GM18858 (cell line): ENCODE data around the gene PLAC1.

Source experiments
- ATAC-seq: cut with Tn5 transposase; IDR thresholded peaks from one replicate; pipeline ENCODE4 v1.9.1; 2021; ENCODE audit not compliant: unreplicated experiment

The PLAC1 gene

DNA sequence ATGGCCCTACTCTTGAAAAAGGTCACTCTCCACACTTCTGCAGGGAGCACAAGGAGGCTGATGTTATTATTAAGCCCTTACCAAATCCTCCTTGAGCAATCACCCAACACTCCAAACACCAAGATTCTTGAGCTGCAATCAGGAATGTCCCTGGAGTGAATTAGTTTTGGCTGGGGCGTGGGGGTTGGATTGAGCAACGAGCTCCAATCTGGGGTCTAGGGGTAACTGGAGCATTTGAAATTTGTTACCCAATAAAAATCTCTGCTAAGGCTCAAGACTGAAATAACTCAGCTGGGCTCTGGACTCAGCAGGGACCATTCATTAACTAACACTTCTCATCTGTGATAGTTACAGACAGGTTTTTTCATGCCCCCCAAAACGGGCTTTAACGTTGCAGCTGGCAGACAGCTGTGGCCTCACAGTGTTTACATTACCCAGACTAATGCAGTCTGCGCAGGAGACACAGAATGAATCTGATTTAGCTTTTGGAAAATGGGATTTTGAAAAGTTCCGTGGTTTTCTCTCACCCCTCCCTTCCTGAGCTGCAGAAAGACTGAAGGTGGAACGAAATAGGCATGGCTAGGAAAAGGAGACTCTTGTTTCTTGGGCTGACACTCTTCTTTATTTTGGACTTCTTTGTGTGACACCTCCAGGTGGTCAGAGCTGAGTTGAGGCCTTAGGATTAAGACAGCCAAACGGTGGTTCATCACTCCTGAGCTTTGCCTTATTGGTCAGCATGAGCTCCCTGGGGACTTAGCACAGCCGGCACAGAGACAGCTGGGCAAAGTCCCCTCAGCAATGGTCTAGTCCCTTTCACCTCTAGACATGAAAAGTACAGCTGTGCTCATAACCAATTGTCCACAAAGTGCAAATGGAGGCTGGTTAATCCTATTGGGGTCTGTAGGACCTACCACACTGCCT, 26.6 kb downstream of the PLAC1 start:
- ATAC-seq, result no peak

GRCh38 chrX:134628663-134629062, 29.6 kb downstream of the PLAC1 start:
- no peak for ATAC-seq

- no peak for ATAC-seq
Observed at GRCh38 chrX:134626434-134626833, 31.8 kb downstream of the PLAC1 start.

- ATAC-seq, result no peak
Observed at GRCh38 chrX:134625315-134625718, 33.0 kb downstream of the PLAC1 start.

DNA sequence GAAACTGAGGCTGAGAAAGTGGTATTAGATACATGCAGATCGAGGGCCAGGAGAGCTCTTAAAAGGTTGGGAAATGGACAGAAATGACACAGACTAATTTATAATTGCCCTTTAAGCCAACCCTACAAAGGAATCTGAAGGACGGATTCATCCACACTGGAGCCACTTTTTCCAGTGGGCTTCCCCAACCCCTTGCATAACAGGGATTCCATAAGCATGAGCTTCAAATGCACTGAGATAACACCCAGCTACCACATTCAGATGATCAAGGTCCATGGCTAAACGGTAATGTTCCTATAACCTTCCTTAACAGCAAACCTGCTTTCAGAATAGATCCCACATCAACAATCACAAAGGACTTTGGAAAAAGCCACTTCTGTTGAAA, 34.2 kb downstream of the PLAC1 start:
- no peak for ATAC-seq

GRCh38 chrX:134623293-134624045, 34.8 kb downstream of the PLAC1 start:
- no peak for ATAC-seq

- no peak for ATAC-seq
Observed at GRCh38 chrX:134622813-134623185, 35.5 kb downstream of the PLAC1 start.

DNA sequence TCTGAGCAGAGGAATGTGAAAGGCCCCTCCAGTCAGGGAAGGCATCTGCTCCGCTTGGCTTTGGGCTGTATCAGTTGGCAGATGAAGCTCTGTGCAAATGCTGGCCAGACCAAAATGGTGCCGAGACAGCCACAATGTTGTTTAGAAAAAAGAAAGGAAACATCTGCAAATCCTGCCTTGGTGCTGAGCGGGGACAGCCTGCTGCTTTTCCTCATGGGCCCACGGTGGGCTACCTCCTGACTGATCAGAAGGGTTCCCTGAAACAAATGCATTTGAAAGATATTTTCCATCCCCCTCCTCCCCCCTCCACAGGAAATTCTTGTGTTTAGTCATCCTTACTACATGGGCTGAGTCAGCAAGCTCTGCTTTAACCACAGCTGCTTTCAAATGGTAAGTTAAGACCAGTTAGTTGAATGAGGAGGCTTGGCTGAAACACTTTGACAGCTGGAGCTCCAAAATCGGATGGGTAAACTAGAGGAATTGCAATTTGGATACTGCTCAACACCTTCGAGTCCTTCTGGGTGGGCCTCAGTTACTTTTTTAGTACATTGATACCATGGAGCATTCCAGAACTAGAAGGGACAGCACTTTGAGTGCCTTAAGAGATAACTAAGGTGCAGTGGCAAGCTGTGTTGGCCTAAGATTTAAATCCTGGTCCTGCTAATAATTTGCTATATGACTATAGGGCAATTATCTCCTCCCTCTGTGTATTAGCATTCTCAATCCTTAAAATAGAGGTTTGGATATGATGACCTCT, 36.0 kb downstream of the PLAC1 start:
- peak; percentile 94 for ATAC-seq

GRCh38 chrX:134619838-134620237, 38.4 kb downstream of the PLAC1 start:
- no peak for ATAC-seq

GRCh38 chrX:134613396-134613795, 44.9 kb downstream of the PLAC1 start:
- ATAC-seq, result no peak

- no peak for ATAC-seq
Observed at GRCh38 chrX:134608153-134608552, 50.1 kb downstream of the PLAC1 start.

DNA sequence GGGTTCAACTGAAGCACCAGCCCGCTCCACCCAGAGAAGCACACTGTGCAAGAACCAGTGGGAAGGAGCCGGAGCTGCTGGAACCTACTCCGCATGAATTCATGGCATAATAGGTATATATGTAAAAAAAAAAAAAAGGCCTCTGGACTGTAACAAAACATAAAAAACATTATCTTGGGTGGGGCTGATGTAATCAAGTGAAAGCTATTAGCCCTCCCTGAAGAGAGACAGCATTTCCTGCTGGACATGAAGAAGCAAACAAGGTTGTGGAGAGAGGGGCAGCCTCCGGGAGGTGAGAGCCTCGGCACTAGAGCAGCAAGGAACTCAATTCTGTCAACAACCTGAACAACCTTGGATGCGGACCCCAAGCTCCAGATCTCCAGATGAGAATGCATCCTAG, 50.7 kb downstream of the PLAC1 start:
- ATAC-seq, result no peak

DNA sequence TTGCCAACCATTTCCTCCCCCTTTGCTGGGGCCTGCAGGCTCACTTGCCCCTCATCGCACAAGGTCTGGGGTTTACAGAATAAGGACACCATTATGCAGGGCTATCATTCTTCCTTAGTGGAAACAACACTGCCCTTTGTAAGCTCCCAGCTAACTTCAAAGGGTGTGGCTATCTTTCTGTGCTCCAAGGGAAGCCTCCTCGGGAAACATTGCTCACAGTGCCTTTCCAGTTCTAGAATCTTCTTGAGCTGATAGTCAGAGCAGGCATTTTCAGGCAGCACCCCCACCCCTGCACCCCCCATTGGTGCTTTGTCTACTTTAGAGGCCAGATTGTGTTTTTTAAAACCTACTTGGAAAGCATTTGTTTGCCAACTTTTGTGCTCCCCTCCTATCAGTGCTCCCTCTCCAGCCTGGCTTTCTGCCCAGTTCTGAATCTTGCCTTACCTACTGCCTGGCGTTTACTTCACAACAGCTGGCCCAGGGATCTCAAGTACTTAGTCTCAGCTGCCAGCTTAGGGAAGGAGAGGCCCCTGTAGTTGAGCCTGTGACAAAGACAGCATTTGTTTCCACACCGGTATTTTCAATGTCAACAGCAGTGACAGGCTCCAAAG, 53.5 kb downstream of the PLAC1 start:
- no peak for ATAC-seq

GRCh38 chrX:134603806-134604700, 54.2 kb downstream of the PLAC1 start:
- ATAC-seq, result no peak

DNA sequence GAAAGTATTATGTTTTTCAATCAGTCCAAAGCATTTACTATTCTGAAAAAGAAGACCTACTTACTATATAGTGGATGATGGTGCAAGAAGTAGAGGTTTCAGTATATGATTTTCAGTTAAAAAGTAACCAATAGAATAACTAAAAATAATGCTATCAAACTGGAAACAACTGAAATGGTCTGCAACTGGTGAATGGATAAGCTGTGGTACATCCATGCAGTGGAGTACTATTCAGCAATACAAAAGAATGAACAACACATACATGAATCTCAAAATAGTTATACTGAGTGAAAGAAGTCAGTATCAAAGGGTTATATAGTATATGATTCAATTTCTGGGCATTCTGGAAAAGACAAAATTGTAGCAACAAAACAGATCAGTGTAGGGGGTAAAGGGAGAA, 55.9 kb downstream of the PLAC1 start:
- ATAC-seq, result no peak

- no peak for ATAC-seq
Observed at GRCh38 chrX:134601240-134601765, 57.0 kb downstream of the PLAC1 start.

GRCh38 chrX:134600714-134601113, 57.6 kb downstream of the PLAC1 start:
- ATAC-seq, result no peak

DNA sequence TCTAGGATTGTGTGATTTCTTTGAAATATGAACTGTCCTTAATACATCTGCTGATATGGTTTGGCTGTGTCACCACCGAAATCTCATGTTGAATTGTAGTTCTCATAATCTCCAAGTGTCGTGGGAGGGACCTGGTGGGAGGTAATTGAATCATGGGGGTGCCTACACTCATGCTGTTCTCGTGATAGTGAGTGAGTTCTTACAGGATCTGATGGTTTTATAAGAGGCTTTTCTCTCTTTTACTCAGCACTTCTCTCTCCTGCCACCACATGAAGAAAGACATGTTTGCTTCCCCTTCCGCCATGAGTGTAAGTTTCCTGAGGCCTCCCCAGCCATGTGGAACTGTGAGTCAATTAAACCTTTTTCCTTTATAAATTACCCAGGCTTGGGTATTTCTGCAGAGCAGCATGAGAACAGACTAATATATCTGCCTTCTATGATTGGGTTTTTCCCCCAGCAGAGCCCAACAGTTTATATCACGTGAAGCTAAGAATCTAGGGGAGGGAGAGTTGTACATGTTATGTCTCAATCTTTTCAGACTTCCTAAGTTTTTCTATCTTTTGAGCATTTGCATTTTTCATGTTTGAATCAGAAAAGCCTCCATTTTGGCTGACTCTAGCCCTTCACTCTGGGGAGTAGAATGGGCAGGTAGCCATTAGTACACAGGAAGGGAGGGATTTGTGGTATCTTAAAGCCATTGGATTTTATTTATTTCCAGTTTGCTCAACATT, 58.9 kb downstream of the PLAC1 start:
- ATAC-seq, result no peak

DNA sequence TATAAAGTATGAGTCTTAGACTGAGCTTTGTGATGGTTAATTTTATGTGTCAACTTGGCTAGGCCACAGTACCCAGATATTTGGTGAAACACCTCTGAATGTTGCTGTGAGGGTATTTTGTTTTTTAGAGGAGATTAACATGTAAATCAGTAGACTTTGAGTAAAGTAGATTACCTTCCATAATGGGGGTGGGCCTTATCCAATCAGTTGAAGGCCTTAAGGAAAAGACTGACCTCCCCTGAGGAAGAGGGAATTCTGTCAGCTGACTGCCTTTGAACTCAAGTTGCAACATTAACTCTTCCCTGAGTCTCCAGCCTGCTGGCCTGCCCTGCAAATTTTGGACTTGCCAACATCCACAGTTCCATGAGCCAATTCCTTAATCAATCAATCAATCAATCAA, 66.0 kb downstream of the PLAC1 start:
- ATAC-seq, result no peak
